CD4-positive, alpha-beta T cell (primary cell): Measurements from ENCODE around the gene MAP1LC3B. TPM values are rescaled to one million over a fixed set of nuclear protein-coding genes. Genes with fewer than 3 reads are reported as not detected.

Experiments used
- ATAC-seq: fragments of 200-7000 bp; cut with Tn5 transposase; one replicate; pipeline ENCODE4 v1.10.0; 2022; ENCODE audit warnings: mild to moderate bottlenecking; ENCODE audit not compliant: poor library complexity
- CTCF ChIA-PET: fragments of 350-600 bp; sonication (Branson Sonifier 250); formaldehyde crosslinking; loops from one replicate; lab custom pipeline; 2021; ENCODE audit warnings: antibody characterized with exemption, inconsistent platforms; lab: Charles Lee
- POLR2A ChIA-PET: fragments of 350-600 bp; sonication (Branson Sonifier 250); formaldehyde crosslinking; loops from one replicate; lab custom pipeline; 2021; ENCODE audit warnings: antibody characterized with exemption, inconsistent platforms; lab: Charles Lee
- DNase-seq, 14 experiments: peaks; one replicate each; pipeline ENCODE4 v3.0.0-alpha.2; 2013 to 2020; ENCODE audit warnings: mixed read lengths in 2 of 14
- H3K27ac ChIP-seq, 2 donors: one replicate each; pipeline versions ENCODE4 v1.5.1 to v1.7.0; 2013; ENCODE audit warnings: low read length in 2 of 2, low read depth in 1 of 2, mild to moderate bottlenecking in 1 of 2
- H3K27me3 ChIP-seq, 2 experiments: 1 replicate in 1 of 2; 2 replicates in 1 of 2; pipeline versions ENCODE4 v1.6.1 to v1.7.0; 2013; ENCODE audit warnings: low read length in 2 of 2, control low read depth in 1 of 2, mild to moderate bottlenecking in 1 of 2, moderate library complexity in 1 of 2; ENCODE audit not compliant: insufficient read depth in 2 of 2, control insufficient read depth in 1 of 2
- H3K36me3 ChIP-seq: one replicate; pipeline ENCODE4 v1.6.1; 2013; ENCODE audit warnings: low read length, control low read depth; ENCODE audit not compliant: insufficient read depth
- H3K4me1 ChIP-seq: one replicate; pipeline ENCODE4 v1.6.1; 2013; ENCODE audit warnings: low read length, control low read depth; ENCODE audit not compliant: insufficient read depth
- H3K4me3 ChIP-seq: one replicate; pipeline ENCODE4 v1.5.1; 2013; ENCODE audit warnings: mild to moderate bottlenecking, low read length, moderate library complexity
- H3K9me3 ChIP-seq, 2 experiments: 1 replicate in 1 of 2; 2 replicates in 1 of 2; pipeline versions ENCODE4 v1.6.1 to v1.7.0; 2013; ENCODE audit warnings: low read length in 2 of 2, mild to moderate bottlenecking in 2 of 2, control low read depth in 1 of 2, moderate library complexity in 1 of 2; ENCODE audit not compliant: control insufficient read depth in 1 of 2, insufficient read depth in 1 of 2
- H3K27ac Mint-ChIP-seq: one replicate; pipeline ENCODE4 v1.8.0; 2020; ENCODE audit warnings: mixed read lengths
- H3K27me3 Mint-ChIP-seq: one replicate; pipeline ENCODE4 v1.8.0; 2021; ENCODE audit warnings: mixed read lengths
- H3K36me3 Mint-ChIP-seq: one replicate; pipeline ENCODE4 v1.8.0; 2021; ENCODE audit warnings: low read depth, mixed read lengths
- H3K4me1 Mint-ChIP-seq: one replicate; pipeline ENCODE4 v1.8.0; 2021; ENCODE audit warnings: low read depth, mixed read lengths
- H3K4me3 Mint-ChIP-seq: one replicate; pipeline ENCODE4 v1.8.0; 2020; ENCODE audit warnings: mild to moderate bottlenecking, mixed read lengths
- H3K9me3 Mint-ChIP-seq: one replicate; pipeline ENCODE4 v1.8.0; 2020; ENCODE audit warnings: mixed read lengths
- CTCF ChIP-seq: fragments of 200-600 bp; IDR thresholded peaks from one replicate; pipeline ENCODE4 v1.8.0; 2022; ENCODE audit warnings: antibody characterized with exemption, mild to moderate bottlenecking
- intact Hi-C, 2 experiments: fragments of 100-400 bp; cut with DNase I in 1 of 2; cut with micrococcal nuclease in 1 of 2; formaldehyde crosslinking; loops; one replicate each; pipeline versions ENCODE4 v1.15.1 to v1.9.0; 2023 to 2025; cut with DNase I, micrococcal nuclease
- total RNA-seq, 174 experiments: library from RNA in 2 of 174; stranded (reverse) in 2 of 174; gene quantifications; one replicate each; pipeline ENCODE4 v1.2.3 and lab custom pipeline; 2021 to 2026

MAP1LC3B gene
- total RNA-seq, 2 experiments from 2014 or later: 92.4 to 96.6 TPM

GRCh38 chr16:87409781-87410180 lies 17.6 kb downstream of the MAP1LC3B start:
- peaks cover 63% of the 10 kb centered on the region for H3K36me3 Mint-ChIP-seq
- intact Hi-C loops: loop anchor here in 1 of 2 experiments (10.0 kb wide), 1 partner anchor 135 kb away; no protein-coding TSS in a partner anchor

GRCh38 chr16:87410530-87410929 lies 18.4 kb downstream of the MAP1LC3B start:
- Mint-ChIP-seq H3K4me3 (no peak overlapping the region), H3K4me1 (no peaks in the 10 kb centered on the region), H3K9me3 (no peaks in the 10 kb centered on the region), H3K27ac (no peak overlapping the region), H3K36me3 (peaks cover 62% of the 10 kb centered on the region), H3K27me3 (no peaks in the 10 kb centered on the region)
- intact Hi-C loops: loop anchor here in 1 of 2 experiments (10.0 kb wide), 1 partner anchor 134 kb away; no protein-coding TSS in a partner anchor
- H3K36me3 ChIP-seq: peaks cover 67% of the 10 kb centered on the region
- no peaks in the 10 kb centered on the region for H3K4me1 ChIP-seq
- no peak for ATAC-seq
- POLR2A ChIA-PET: no interaction called here
- H3K27ac ChIP-seq: no peak overlapping the region
- no peak overlapping the region for H3K4me3 ChIP-seq
- CTCF ChIA-PET: no interaction called here
- H3K27me3 ChIP-seq: no peaks in the 10 kb centered on the region
- TF ChIP-seq CTCF: no peak
- no peak for DNase-seq
- H3K9me3 ChIP-seq: no peaks in the 10 kb centered on the region

More at GRCh38 chr16:87409781-87410180, 17.6 kb downstream of the MAP1LC3B start:
- H3K4me3 Mint-ChIP-seq: no peak overlapping the region
- DNase-seq (no peak), ATAC-seq (no peak)
- Histone ChIP-seq H3K4me1 (no peaks in the 10 kb centered on the region), H3K36me3 (peaks cover 68% of the 10 kb centered on the region), H3K9me3 (no peaks in the 10 kb centered on the region), H3K4me3 (no peak overlapping the region), H3K27me3 (no peaks in the 10 kb centered on the region), H3K27ac (no peak overlapping the region)
- H3K9me3 Mint-ChIP-seq: no peaks in the 10 kb centered on the region
- no peaks in the 10 kb centered on the region for H3K27me3 Mint-ChIP-seq
- no peak overlapping the region for H3K27ac Mint-ChIP-seq
- no peak for TF ChIP-seq CTCF
- ChIA-PET POLR2A (no interaction called here), CTCF (no interaction called here)
- no peaks in the 10 kb centered on the region for H3K4me1 Mint-ChIP-seq

GRCh38 chr16:87410968-87411367 lies 18.8 kb downstream of the MAP1LC3B start:
- no peak overlapping the region for H3K4me3 ChIP-seq
- no peaks in the 10 kb centered on the region for H3K9me3 ChIP-seq
- ATAC-seq: no peak
- no peaks in the 10 kb centered on the region for H3K27me3 Mint-ChIP-seq
- no peak for DNase-seq
- H3K27ac ChIP-seq: no peak overlapping the region
- ChIA-PET CTCF (no interaction called here), POLR2A (no interaction called here)
- no peaks in the 10 kb centered on the region for H3K4me1 ChIP-seq
- no peak overlapping the region for H3K4me3 Mint-ChIP-seq
- no peak for TF ChIP-seq CTCF
- intact Hi-C loops: loop anchor here in 1 of 2 experiments (10.0 kb wide), 1 partner anchor 134 kb away; no protein-coding TSS in a partner anchor
- H3K4me1 Mint-ChIP-seq: no peaks in the 10 kb centered on the region
- H3K36me3 ChIP-seq: peaks cover 65% of the 10 kb centered on the region
- no peak overlapping the region for H3K27ac Mint-ChIP-seq
- H3K27me3 ChIP-seq: no peaks in the 10 kb centered on the region
- H3K9me3 Mint-ChIP-seq: no peaks in the 10 kb centered on the region
- peaks cover 59% of the 10 kb centered on the region for H3K36me3 Mint-ChIP-seq
